H9 (cell line): ENCODE results near the gene RPL19. TPM values are rescaled to one million over a fixed set of nuclear protein-coding genes. Genes with fewer than 3 reads are reported as not detected.

Source experiments
- DNase-seq: peaks from one replicate; pipeline ENCODE4 v3.0.0-alpha.2; 2017
- H2AFZ ChIP-seq: one replicate; pipeline ENCODE4 v1.6.1; 2013; ENCODE audit warnings: mild to moderate bottlenecking, low read length, control low read depth, moderate library complexity
- H2AK5ac ChIP-seq: 2 replicates; pipeline ENCODE4 v1.6.1; 2013; ENCODE audit warnings: low read length, control low read depth, mixed read lengths; ENCODE audit not compliant: insufficient read length
- H2BK120ac ChIP-seq: one replicate; pipeline ENCODE4 v1.6.1; 2013; ENCODE audit warnings: low read depth, mild to moderate bottlenecking, low read length, control low read depth, inconsistent platforms; ENCODE audit not compliant: poor library complexity, severe bottlenecking
- H2BK12ac ChIP-seq: 2 replicates; pipeline ENCODE4 v1.6.1; 2013; ENCODE audit warnings: low read length, control low read depth, mixed read lengths, low read depth; ENCODE audit not compliant: insufficient read length
- H2BK15ac ChIP-seq: 2 replicates; pipeline ENCODE4 v1.6.1; 2013; ENCODE audit warnings: low read depth, low read length, control low read depth
- H2BK20ac ChIP-seq: one replicate; pipeline ENCODE4 v1.6.1; 2013; ENCODE audit warnings: low read depth, mild to moderate bottlenecking, low read length, control low read depth, inconsistent platforms; ENCODE audit not compliant: poor library complexity, severe bottlenecking
- H2BK5ac ChIP-seq: 2 replicates; pipeline ENCODE4 v1.6.1; 2013; ENCODE audit warnings: low read length, control low read depth, mixed read lengths; ENCODE audit not compliant: insufficient read length
- H3K14ac ChIP-seq: 2 replicates; pipeline ENCODE4 v1.6.1; 2013; ENCODE audit warnings: low read length, control low read depth; ENCODE audit not compliant: insufficient read depth
- H3K18ac ChIP-seq: 2 replicates; pipeline ENCODE4 v1.6.1; 2013; ENCODE audit warnings: low read depth, mild to moderate bottlenecking, mixed read lengths, low read length, control low read depth; ENCODE audit not compliant: insufficient read length
- H3K23ac ChIP-seq: 2 replicates; pipeline ENCODE4 v1.6.1; 2013; ENCODE audit warnings: low read length, control low read depth, mixed read lengths, low read depth; ENCODE audit not compliant: insufficient read length
- H3K23me2 ChIP-seq: 2 replicates; pipeline ENCODE4 v1.6.1; 2013; ENCODE audit warnings: low read depth, mild to moderate bottlenecking, mixed read lengths, low read length, control low read depth; ENCODE audit not compliant: insufficient read length, poor library complexity, severe bottlenecking
- H3K27ac ChIP-seq: 2 replicates; pipeline ENCODE4 v1.5.1; 2013; ENCODE audit warnings: low read length, control low read depth, mixed read lengths, low read depth; ENCODE audit not compliant: insufficient read length
- H3K27me3 ChIP-seq: 2 replicates; pipeline ENCODE4 v1.6.1; 2013; ENCODE audit warnings: low read length, control low read depth, inconsistent platforms; ENCODE audit not compliant: insufficient read depth
- H3K4ac ChIP-seq: 2 replicates; pipeline ENCODE4 v1.6.1; 2013; ENCODE audit warnings: low read depth, mild to moderate bottlenecking, control low read depth, inconsistent platforms, low read length, moderate library complexity
- H3K4me1 ChIP-seq: 2 replicates; pipeline ENCODE4 v1.6.1; 2013; ENCODE audit warnings: low read length, control low read depth, inconsistent platforms; ENCODE audit not compliant: insufficient read depth
- H3K4me2 ChIP-seq: 2 replicates; pipeline ENCODE4 v1.6.1; 2013; ENCODE audit warnings: low read length, control low read depth, mixed read lengths; ENCODE audit not compliant: insufficient read length, insufficient read depth
- H3K56ac ChIP-seq: 2 replicates; pipeline ENCODE4 v1.6.1; 2013; ENCODE audit warnings: low read depth, mild to moderate bottlenecking, mixed read lengths, low read length, control low read depth; ENCODE audit not compliant: insufficient read length
- H3K79me1 ChIP-seq: 2 replicates; pipeline ENCODE4 v1.6.1; 2013; ENCODE audit warnings: low read depth, mild to moderate bottlenecking, moderate library complexity, low read length, control low read depth, inconsistent platforms; ENCODE audit not compliant: insufficient read depth, poor library complexity, severe bottlenecking
- H3K79me2 ChIP-seq: 2 replicates; pipeline ENCODE4 v1.6.1; 2013; ENCODE audit warnings: low read length, control low read depth, inconsistent platforms; ENCODE audit not compliant: insufficient read depth
- H3K9ac ChIP-seq: 2 replicates; pipeline ENCODE4 v1.6.1; 2013; ENCODE audit warnings: low read length, control low read depth, mixed read lengths; ENCODE audit not compliant: insufficient read length; ENCODE audit errors: extremely low read depth
- H3K9me3 ChIP-seq: one replicate; pipeline ENCODE4 v1.6.1; 2013; ENCODE audit warnings: low read depth, low read length, inconsistent platforms; ENCODE audit not compliant: control insufficient read depth
- H3T11ph ChIP-seq: one replicate; pipeline ENCODE4 v1.6.1; 2013; ENCODE audit warnings: mild to moderate bottlenecking, low read length, control low read depth, inconsistent platforms
- H4K20me1 ChIP-seq: one replicate; pipeline ENCODE4 v1.6.1; 2013; ENCODE audit not compliant: control insufficient read depth, insufficient read length, insufficient read depth
- H4K5ac ChIP-seq: 2 replicates; pipeline ENCODE4 v1.6.1; 2013; ENCODE audit warnings: low read depth, mild to moderate bottlenecking, mixed read lengths, low read length, control low read depth; ENCODE audit not compliant: insufficient read length
- H4K8ac ChIP-seq: replicated peaks from 2 replicates; pipeline ENCODE4 v1.6.1; 2013; ENCODE audit warnings: low read length, control low read depth, mixed read lengths, low read depth; ENCODE audit not compliant: insufficient read length
- H4K91ac ChIP-seq: 2 replicates; pipeline ENCODE4 v1.6.1; 2013; ENCODE audit warnings: low read depth, mild to moderate bottlenecking, moderate library complexity, mixed read lengths, low read length, control low read depth; ENCODE audit not compliant: insufficient read length
- H3K27ac Mint-ChIP-seq, 3 experiments: 2 replicates in 2 of 3; 3 replicates in 1 of 3; pipeline ENCODE4 v1.8.0; 2020 to 2021; ENCODE audit warnings: mixed read lengths in 3 of 3, mild to moderate bottlenecking in 1 of 3, moderate library complexity in 1 of 3
- H3K27me3 Mint-ChIP-seq: 2 replicates; pipeline ENCODE4 v1.8.0; 2021; ENCODE audit warnings: low read depth, mild to moderate bottlenecking, moderate library complexity, mixed read lengths
- H3K36me3 Mint-ChIP-seq, 3 experiments: 2 replicates in 2 of 3; 3 replicates in 1 of 3; pipeline ENCODE4 v1.8.0; 2020 to 2021; ENCODE audit warnings: low read depth in 3 of 3, mixed read lengths in 3 of 3; ENCODE audit not compliant: insufficient read depth in 1 of 3
- H3K4me1 Mint-ChIP-seq, 2 experiments: 2 replicates each; pipeline ENCODE4 v1.8.0; 2020; ENCODE audit warnings: mixed read lengths in 2 of 2
- H3K4me3 Mint-ChIP-seq, 2 experiments: 2 replicates in 1 of 2; 3 replicates in 1 of 2; pipeline ENCODE4 v1.8.0; 2020 to 2021; ENCODE audit warnings: mild to moderate bottlenecking in 2 of 2, mixed read lengths in 2 of 2, moderate library complexity in 1 of 2
- H3K9me3 Mint-ChIP-seq, 2 experiments: 2 replicates in 1 of 2; 3 replicates in 1 of 2; pipeline ENCODE4 v1.8.0; 2020; ENCODE audit warnings: mild to moderate bottlenecking in 2 of 2, mixed read lengths in 2 of 2, moderate library complexity in 1 of 2
- WGBS: extraction: QIAGEN DNeasy Blood & Tissue Kit; methylation state at CpG from one replicate; pipeline ENCODE4 v1.1.7; 2013; ENCODE audit warnings: missing lambda C conversion rate, low lambda C conversion rate, mixed read lengths; ENCODE audit not compliant: insufficient read length; ENCODE audit errors: extremely low coverage; 5-methylcytosine and 5-hydroxymethylcytosine counted together
- long read RNA-seq: library from polyadenylated mRNA; unstranded; transcript quantifications from one replicate; pipeline ENCODE4 v2.0.0, GENCODE V29; 2020
- total RNA-seq: library from RNA; stranded (reverse); gene quantifications from 2 replicates; pipeline ENCODE4 v1.2.1, GENCODE V29; 2021
- TF ChIP-seq, protein P1 (sequence below): fragments of 200-600 bp; sonication (generic); conservative IDR thresholded peaks from 3 replicates; pipeline ENCODE4 v1.8.0; 2021; ENCODE audit warnings: antibody characterized with exemption, mild to moderate bottlenecking

RPL19 gene
- total RNA-seq = 2,038 and 2,051 TPM in 2 replicates
- long read RNA-seq, transcript RPL19-201 (6 exons, 737 nt) = major isoform, 854 of 997 reads
- long read RNA-seq, transcript RPL19-203 (6 exons, 1,051 nt) = minor isoform, 25 of 997 reads
- long read RNA-seq, partial matches to known transcripts = 93 of 997 reads
- long read RNA-seq, other reads (novel, unspliced or antisense) = 21 of 997 reads

DNA sequence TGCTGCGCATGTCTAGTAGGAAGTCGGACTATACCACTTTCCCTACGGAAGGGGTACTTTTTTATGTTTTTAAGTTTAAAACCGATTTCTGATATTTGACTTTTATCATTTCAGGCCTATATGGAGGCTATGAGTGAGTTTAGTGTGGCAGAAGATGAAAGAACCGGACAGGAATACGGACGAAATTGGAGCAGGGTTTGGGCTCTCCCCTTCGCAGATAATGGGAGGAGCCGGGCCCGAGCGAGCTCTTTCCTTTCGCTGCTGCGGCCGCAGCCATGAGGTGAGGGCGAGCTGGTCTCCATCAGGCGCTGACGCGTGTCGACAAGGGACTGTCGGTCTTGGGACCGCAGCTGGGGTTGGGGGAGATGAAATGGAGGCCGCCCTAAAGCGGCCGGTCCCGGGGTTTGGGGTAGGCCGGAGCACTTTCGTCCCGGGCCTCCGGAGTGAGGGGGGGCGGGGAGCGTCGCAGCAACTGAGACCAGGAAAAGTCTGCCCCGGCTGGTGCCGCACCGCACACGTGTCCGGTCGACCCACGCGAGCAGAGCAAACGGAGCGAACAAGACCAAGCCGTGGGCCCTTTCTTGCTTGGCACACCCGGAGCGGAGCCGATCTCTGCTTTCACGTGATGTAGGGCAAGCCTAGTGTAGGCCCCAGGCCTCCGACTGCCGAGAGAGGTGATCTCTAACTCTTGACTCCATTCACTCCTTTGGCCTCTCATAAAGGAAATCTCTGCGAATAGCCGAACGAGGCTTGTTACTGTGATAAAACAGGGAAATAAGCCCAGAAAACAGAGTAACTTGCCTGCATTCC lies at the start of gene RPL19:
Gene RPL19, plus strand, starts transcription at position 214 of the 810 bp plus-strand sequence. Its CDS starts 62 bp downstream, at position 276.
- Histone ChIP-seq H4K91ac (peak within 1 kb of the TSS; percentile 57), H2BK120ac (no peak within 1 kb of the TSS), H3K9me3 (no peaks in the 10 kb centered on the region), H3K23me2 (peaks cover 8% of the 10 kb centered on the region), H3K27me3 (no peaks in the 10 kb centered on the region), H2BK20ac (no peak within 1 kb of the TSS), H3T11ph (peak within 1 kb of the TSS; percentile 97), H3K14ac (peak within 1 kb of the TSS; percentile 97), H3K4me2 (peak within 1 kb of the TSS; percentile 88), H3K27ac (peak within 1 kb of the TSS; percentile 75), H4K20me1 (no peaks in the 10 kb centered on the region), H3K4me1 (no peaks in the 10 kb centered on the region; the same call in 1 of the 2 replicates), H3K79me1 (no peaks in the 10 kb centered on the region), H3K56ac (peak within 1 kb of the TSS; percentile 57), H3K23ac (peak within 1 kb of the TSS; percentile 72), H2BK5ac (peak within 1 kb of the TSS; percentile 100), H2BK12ac (no peak within 1 kb of the TSS), H3K79me2 (peaks cover 9% of the 10 kb centered on the region; the same call in 1 of the 2 replicates), H3K9ac (peak within 1 kb of the TSS; percentile 99), H2AK5ac (no peak within 1 kb of the TSS), H3K18ac (peak within 1 kb of the TSS; percentile 99), H4K8ac (no peak within 1 kb of the TSS), H4K5ac (peak within 1 kb of the TSS; percentile 97), H2AFZ (peak within 1 kb of the TSS; percentile 99), H2BK15ac (no peak within 1 kb of the TSS), H3K4ac (peak within 1 kb of the TSS; percentile 65; the same call in 1 of the 2 replicates)
- TF ChIP-seq, protein P1, sequence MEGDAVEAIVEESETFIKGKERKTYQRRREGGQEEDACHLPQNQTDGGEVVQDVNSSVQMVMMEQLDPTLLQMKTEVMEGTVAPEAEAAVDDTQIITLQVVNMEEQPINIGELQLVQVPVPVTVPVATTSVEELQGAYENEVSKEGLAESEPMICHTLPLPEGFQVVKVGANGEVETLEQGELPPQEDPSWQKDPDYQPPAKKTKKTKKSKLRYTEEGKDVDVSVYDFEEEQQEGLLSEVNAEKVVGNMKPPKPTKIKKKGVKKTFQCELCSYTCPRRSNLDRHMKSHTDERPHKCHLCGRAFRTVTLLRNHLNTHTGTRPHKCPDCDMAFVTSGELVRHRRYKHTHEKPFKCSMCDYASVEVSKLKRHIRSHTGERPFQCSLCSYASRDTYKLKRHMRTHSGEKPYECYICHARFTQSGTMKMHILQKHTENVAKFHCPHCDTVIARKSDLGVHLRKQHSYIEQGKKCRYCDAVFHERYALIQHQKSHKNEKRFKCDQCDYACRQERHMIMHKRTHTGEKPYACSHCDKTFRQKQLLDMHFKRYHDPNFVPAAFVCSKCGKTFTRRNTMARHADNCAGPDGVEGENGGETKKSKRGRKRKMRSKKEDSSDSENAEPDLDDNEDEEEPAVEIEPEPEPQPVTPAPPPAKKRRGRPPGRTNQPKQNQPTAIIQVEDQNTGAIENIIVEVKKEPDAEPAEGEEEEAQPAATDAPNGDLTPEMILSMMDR = no peak
- WGBS = no CpG with 5 or more reads among the region's 52 CpGs
- peak; percentile 79 for DNase-seq
- peaks cover 0 to 7% of the 10 kb centered on the region in 2 experiments; a peak in 1 of 5 replicates for H3K9me3 Mint-ChIP-seq
- peaks cover 39 to 52% (median 51%) of the 10 kb centered on the region in 3 experiments for H3K36me3 Mint-ChIP-seq
- peaks cover 30 to 39% of the 10 kb centered on the region in 2 experiments for H3K4me1 Mint-ChIP-seq
- H3K4me3 Mint-ChIP-seq = peak within 1 kb of the TSS; percentile 98
- peak within 1 kb of the TSS; percentile 99 to 100 (median 100) for H3K27ac Mint-ChIP-seq
- H3K27me3 Mint-ChIP-seq = no peaks in the 10 kb centered on the region
